DMS79 (cell line): ENCODE measurements around the gene SIRPB1.
"Not testable (repeated sequence)": the region's sequence is repeated elsewhere in the genome, so short reads cannot be mapped to it uniquely, and the experiment has no call there.

Experiments
- DNase-seq: peaks from one replicate; lab custom pipeline; 2025; lab: John Stamatoyannopoulos, UW

Gene SIRPB1

GRCh38 chr20:1636621-1637020, 16.8 kb upstream of the SIRPB1 start:
- no peak for DNase-seq

- DNase-seq: no peak
Measured at GRCh38 chr20:1635291-1635979, 15.6 kb upstream of the SIRPB1 start.

- DNase-seq: no peak
Measured at GRCh38 chr20:1633535-1633934, 13.7 kb upstream of the SIRPB1 start.

DNA sequence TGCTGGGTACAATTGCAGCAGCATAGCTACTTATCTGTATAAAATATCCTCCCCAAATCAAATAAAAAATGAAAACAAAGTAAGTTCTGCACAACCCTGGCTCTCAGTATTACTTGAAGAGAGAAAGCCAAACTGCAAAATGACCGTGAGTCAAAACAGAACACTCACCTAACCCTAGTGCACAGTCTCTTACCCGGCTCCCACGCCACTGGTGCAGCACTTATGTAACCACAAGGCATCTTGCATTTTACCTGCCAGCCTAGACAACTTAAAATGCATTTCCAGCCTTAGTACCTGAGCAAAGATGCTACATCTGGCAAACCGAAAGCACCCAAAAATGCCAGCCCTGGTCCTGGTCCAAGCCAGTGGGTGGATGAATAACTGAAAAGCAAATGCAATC, 12.4 kb upstream of the SIRPB1 start:
- DNase-seq: no peak

DNA sequence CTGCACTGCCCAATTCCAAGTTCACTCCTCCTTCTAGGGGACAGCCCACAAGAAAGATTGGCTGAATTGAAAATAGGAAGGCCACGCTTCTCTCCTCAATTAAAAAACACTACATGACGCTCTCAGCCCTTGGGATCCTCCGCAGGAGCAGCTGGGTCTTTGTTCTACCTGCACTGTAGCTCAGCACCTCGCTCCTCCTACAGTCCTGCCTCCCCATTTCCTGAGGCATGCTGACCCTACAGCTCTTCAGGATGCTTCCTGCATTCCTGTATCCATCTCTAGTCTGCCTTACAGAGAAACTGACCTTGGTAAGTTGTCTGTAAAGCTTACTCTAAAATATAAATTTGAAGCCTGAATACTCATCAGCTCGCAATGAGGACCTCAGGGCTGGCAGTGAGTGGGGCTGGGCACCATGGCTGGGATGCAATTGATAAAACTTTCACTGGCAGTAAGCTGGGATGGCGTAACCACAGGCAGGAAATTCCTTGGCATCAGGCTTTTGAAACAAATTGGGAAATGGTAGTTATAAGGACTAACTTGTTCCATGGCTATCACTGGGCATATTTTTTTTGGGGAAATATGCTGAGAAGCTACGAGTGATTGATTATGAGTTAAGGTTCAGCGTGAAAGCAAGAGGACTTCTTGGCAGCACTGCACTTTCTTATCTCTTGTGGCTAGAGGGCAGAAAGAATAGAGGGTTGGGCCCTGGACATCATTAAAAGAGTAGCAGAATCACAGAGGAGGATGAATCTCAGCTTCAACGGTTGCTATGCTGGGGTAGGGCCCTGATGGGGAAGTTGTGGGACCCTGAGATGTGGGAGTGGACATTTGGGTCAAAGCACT, 11.7 kb upstream of the SIRPB1 start:
- DNase-seq: no peak

DNA sequence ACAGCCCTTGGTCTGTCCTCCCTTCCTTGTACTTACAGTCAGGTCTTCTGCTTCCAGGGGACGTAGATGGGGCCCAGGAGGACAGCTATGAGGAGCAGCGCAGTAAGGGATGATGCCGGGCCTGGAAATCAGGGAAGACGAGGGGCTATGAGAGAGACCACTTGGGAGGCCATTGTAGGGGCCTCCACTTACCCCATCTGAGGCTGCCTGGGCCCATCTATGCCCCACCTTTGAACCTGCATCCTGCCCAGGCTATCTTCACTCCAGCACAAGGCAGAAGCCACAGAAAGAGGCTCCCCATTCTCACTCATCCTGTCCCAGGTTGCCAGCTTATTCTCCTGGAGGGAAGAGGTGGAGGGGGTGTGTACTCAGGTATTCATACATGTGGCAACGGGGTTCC, 10.4 kb upstream of the SIRPB1 start:
- no peak for DNase-seq

DNA sequence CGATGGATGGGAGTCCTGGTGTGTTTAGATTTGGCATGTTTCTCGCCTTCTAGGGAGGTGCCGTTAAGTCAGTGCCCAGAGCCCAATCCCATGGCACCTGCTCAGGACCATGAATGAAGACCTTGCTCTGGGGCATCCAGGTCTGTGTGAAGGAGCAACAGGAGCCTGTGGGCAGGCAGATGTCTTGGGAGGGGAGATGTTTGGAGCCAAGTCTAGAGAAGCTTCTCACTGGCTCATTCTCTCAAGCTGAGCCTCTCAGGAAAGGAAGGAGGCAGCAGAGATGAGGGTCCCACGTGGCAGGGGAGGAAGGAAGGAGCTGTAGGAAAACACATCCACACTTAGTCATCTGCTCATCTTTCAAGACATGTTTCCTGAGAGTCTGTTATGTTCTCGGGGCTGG, 9.5 kb upstream of the SIRPB1 start:
- no peak for DNase-seq

DNA sequence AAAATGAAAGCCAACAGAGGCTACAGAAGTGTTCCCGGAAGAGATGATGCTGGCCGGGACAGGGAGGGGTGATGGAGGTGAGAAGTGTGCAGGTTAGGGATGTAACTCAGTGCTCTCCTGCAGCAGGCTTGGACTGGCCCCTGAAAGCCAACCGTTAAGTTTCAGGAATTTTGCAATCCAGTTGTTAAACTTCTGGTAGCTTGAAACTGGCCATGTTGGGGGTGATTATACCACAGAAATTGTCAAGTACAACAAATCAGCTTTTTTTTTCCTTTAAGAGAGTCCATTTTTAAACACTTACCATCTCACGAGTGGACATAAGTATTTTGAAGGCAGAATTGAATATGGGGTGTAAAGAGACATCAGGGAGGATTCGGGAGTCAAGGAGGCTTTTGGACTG, 8.8 kb upstream of the SIRPB1 start:
- DNase-seq: no peak

GRCh38 chr20:1627200-1627550, 7.4 kb upstream of the SIRPB1 start:
- no peak for DNase-seq

DNA sequence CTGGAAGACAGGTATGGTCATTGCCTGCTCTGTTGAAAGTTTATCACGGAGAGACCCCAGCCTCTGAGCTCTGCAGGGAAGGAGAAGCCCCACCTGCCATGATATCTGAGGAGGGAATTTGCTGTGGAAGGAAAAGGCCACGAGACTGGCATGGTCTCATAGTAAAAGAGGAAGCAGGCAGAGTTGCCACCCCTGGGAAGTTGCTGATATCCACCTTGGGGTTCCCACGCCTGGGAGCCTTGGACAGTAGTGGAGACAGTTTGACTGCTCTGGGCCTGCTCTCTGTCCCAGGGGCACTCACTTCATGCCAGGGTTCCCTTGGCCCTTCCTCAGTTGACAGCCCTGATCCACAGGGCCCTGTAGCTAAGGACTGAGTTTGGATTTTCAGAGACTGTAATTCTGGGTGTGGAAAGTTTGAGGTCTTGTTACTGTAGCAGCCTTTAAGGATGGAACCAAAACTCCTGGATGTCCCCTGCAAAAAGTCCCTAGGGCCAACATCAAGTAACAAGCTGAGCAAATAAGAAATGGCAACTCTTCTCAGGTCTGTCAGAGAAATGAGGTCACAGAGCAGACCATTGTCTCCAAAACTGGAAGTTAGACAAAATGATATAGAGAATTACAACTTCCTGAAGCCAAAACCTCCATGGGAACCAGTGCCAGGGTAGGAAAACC, 6.9 kb upstream of the SIRPB1 start:
- DNase-seq: no peak

- no peak for DNase-seq
Measured at GRCh38 chr20:1625083-1625690, 5.4 kb upstream of the SIRPB1 start.

DNA sequence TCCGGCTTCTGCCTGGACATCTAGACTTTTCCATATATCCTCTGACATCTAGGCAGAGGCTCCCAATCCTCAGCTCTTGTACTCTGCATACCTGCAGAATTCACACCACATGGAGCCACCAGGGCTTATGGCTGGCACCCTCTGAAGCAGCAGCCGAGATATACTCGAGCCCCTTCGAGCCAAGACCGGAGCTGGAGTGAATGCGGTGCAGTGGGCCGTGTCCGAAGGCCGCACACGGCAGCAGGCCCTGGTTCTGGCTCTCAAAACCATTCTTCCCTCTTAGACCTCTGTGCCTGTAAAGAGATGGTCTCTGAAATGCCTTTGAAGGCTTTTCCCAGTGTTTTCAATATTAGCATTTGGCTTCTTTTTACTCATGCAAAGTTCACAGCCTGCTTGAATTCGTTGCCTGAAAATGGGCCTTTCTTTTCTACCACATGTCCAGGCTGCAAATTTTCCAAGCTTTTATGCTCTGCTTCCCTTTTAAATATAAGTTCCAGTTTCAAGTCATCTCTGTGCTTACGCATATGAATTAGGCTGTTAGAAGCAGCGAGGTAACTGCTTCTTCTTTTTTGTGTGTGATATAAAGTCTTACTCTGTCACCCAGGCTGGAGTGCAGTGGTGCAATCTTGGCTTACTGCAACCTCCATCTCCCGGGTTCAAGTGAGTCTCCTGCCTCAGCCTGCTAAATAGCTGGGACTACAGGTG, 3.8 kb upstream of the SIRPB1 start:
- DNase-seq: no peak

DNA sequence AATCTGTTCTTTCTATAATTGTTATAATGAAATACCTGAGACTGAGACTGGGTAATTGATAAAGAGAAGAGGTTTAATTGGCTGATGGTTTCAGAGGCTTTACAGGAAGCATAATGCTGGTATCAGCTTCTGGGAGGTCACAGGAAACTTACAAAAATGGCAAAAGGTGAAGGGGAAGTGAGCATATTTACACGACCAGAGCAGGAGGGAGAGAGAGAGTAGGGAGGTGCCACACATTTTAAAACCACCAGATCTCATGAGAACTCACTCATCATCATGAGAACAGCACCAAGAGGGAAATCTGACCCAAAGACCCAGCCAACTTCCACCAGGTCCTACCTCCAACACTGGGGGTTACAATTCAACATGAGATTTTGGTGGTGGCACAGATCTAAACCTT, 2.6 kb upstream of the SIRPB1 start:
- DNase-seq: no peak

- no peak for DNase-seq
Measured at GRCh38 chr20:1621316-1621715, 1.5 kb upstream of the SIRPB1 start.

DNA sequence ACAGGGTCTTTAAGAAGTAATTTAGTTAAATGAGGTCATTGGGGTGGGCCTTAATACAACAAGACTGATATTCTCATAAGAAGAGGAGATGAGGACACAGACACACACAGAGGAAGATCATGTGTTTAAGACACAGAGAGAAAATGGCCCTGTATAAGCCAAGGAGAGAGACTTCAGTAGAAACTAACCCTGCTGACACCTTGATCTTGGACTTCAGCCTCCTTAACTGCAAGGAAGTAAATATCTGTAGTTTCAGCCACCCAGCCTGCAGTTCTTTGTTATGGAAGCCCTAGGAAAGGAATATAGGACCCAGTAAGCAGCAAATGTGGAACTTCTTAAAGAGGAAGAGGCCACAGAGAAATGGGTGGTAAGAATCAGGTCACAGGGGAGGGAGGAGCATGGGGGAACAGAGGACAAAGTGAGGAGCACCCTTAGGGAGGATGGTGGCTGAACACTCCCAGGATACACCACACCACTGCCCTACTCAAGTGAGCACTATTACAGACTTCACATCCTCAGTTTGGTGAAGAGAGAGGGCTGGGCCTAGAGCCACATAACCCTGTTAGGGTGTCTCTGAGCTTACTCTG, 762 bp downstream of the SIRPB1 start:
- DNase-seq: no peak

- DNase-seq: no peak
Measured at GRCh38 chr20:1618479-1618878, 1.3 kb downstream of the SIRPB1 start.

DNA sequence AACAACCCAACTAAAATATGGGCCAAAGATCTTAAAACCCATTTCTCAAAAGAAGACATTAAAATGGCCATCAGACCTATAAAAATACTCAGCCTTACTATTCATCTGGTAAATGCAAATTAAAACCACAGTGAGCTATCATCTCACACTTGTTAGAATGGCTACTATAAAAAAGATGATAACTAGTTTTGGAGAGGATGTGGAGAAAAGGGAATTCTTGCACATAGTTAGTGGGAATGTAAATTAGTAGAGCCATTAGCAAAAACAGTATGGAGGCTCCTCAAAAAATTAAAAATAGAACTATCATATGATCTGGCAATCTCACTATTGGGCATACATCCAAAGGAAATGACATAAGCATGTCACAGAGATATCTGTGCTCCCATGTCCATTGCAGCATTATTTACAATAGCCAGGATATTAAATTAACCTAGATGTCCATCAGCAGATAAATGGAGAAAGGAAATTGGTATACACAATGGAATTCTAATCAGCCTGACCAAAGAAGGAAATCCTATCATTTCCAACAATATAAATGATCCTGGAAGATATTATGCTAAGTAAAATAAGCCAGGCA, 2.9 kb downstream of the SIRPB1 start:
- DNase-seq: no peak

DNA sequence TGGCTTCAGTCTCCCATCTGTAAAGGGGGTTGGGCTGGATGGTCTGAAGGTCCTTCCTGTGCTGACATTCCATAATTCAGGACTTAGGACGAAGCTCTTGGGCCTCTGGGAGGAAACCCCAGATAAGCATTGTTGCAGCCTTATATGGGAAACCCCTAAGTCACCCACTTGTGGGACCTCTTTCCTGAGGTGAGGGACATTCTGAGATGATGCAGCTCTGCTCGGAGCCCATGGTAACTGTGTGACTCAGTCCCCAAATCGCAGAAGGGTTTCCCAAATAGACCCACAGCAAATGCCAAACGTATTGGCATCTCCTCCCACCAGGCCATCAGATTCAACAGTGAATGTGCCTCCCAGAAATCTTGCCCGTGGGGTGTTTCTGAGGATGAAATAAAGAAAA, 9.4 kb downstream of the SIRPB1 start:
- DNase-seq: not testable (repeated sequence)

- DNase-seq: not testable (repeated sequence)
Measured at GRCh38 chr20:1608678-1609347, 11.0 kb downstream of the SIRPB1 start.

DNA sequence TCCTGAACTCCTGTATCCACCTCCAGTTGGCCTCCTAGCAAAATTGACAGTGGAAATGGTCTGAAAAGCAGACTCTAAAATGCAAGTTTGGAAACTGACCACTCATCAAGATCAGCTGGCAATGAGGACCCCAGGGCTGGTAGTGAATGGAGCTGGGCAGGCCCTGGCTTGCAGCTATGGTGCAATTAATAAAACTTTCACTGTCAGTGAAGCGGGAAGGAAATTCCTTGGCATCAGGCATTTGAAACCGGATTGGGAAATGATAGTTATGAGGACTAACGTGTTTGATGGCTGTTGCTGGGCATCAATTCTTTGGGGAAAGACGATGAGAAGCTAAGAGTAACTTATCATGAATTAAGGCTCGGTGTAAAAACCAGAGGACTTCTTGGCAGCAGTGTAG, 19.1 kb downstream of the SIRPB1 start:
- DNase-seq: no peak

DNA sequence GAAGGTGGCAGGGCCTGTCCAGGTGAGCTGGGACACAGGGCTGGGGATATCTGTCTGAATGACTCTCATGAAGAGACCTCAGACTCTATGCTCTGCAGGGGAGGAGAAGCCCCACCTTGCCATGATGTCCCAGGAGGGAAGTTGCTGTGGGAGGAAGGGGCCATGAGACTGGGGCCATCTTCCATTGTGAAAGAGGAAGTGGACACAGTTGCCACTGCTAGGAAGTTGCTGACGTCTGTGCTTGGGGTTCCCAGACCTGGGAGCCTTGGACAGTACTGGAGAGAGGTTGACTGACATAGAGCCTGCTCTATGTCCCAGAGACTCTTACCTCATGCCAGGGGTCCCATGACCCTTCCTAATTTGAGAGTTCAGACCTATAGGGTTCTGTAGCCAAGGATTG, 24.5 kb downstream of the SIRPB1 start:
- DNase-seq: no peak
